HepG2 (cell line): ENCODE data around the gene SLITRK1. TPM values are rescaled to one million over a fixed set of nuclear protein-coding genes. Genes with fewer than 3 reads are reported as not detected.

Experiments used
- ATAC-seq: fragments of 200-7000 bp; cut with Tn5 transposase; 3 replicates; pipeline ENCODE4 v1.9.1; 2020; ENCODE audit warnings: mild to moderate bottlenecking, moderate library complexity
- BruUV-seq: library from RNA; stranded (reverse); fragments of 400-500 nt; replicated peaks from 2 replicates; lab custom pipeline; 2021; lab: Mats Ljungman, UMichigan
- CTCF ChIA-PET: fragments of 300-600 bp; formaldehyde crosslinking; extraction: SDS; loops from one replicate; lab custom pipeline; 2021; ENCODE audit warnings: low total read pairs, inconsistent platforms, low intra/inter-chr PET ratio; lab: Yijun Ruan, JAX
- POLR2A ChIA-PET: fragments of 350-600 bp; sonication (Branson Sonifier 250); formaldehyde crosslinking; loops from one replicate; lab custom pipeline; 2020; ENCODE audit warnings: antibody characterized with exemption, inconsistent platforms; lab: Yijun Ruan, JAX
- DNase-seq: peaks from one replicate; pipeline ENCODE4 v3.0.0-alpha.2; 2015; ENCODE audit warnings: low spot score
- FAIRE-seq: peaks from 3 replicates; lab custom pipeline; 2011; peaks lifted over from hg19 to GRCh38; lab: Jason Lieb, UNC
- H2AFZ ChIP-seq: one replicate; pipeline ENCODE4 v1.6.1; 2011; ENCODE audit warnings: low read length, inconsistent platforms
- H3K27ac ChIP-seq: fragments of 300-600 bp; 3 replicates; pipeline ENCODE4 v1.8.0; 2011; ENCODE audit warnings: mixed run types, mild to moderate bottlenecking, mixed read lengths, low read length, inconsistent platforms; ENCODE audit not compliant: insufficient read depth; ENCODE audit errors: extremely low read length
- H3K27me3 ChIP-seq, 2 experiments: fragments of 200-600 bp in 1 of 2; 2 replicates in 1 of 2; 3 replicates in 1 of 2; pipeline versions ENCODE4 v1.6.0 to v1.8.0; 2011; ENCODE audit warnings: low read length in 2 of 2, mild to moderate bottlenecking in 2 of 2, moderate library complexity in 2 of 2, inconsistent platforms in 1 of 2; ENCODE audit not compliant: insufficient read depth in 2 of 2, control insufficient read depth in 1 of 2
- H3K36me3 ChIP-seq, 2 experiments: fragments of 200-600 bp in 1 of 2; replicated peaks in 1 of 2; 2 replicates in 1 of 2; 3 replicates in 1 of 2; pipeline versions ENCODE4 v1.5.1 to v1.8.0; 2011; ENCODE audit warnings: low read length in 2 of 2, inconsistent platforms in 1 of 2; ENCODE audit not compliant: insufficient read depth in 2 of 2, control insufficient read depth in 1 of 2
- H3K4me1 ChIP-seq: 2 replicates; pipeline ENCODE4 v1.5.1; 2012; ENCODE audit warnings: low read length, inconsistent platforms; ENCODE audit not compliant: insufficient read depth
- H3K4me2 ChIP-seq: 2 replicates; pipeline ENCODE4 v1.6.0; 2011; ENCODE audit warnings: low read depth, low read length, inconsistent platforms
- H3K4me3 ChIP-seq, 3 experiments: fragments of 200-600 bp in 1 of 3; sonication (generic), shearing (Covaris generic) in 1 of 3; replicated peaks in 1 of 3; 2 replicates each; pipeline ENCODE4 v1.5.1; 2011 to 2016; ENCODE audit warnings: low read length in 3 of 3, inconsistent platforms in 2 of 3, low read depth in 2 of 3, mild to moderate bottlenecking in 2 of 3, control low read depth in 1 of 3, mixed read lengths in 1 of 3; ENCODE audit not compliant: insufficient read depth in 1 of 3
- H3K79me2 ChIP-seq: one replicate; pipeline ENCODE4 v1.6.1; 2011; ENCODE audit warnings: low read length, inconsistent platforms; ENCODE audit not compliant: insufficient read depth
- H3K9ac ChIP-seq: 2 replicates; pipeline ENCODE4 v1.6.0; 2011; ENCODE audit warnings: mild to moderate bottlenecking, low read depth, low read length, inconsistent platforms; ENCODE audit not compliant: insufficient read depth
- H3K9me3 ChIP-seq: 2 replicates; pipeline ENCODE4 v1.5.1; 2012; ENCODE audit warnings: mild to moderate bottlenecking, low read length
- H4K20me1 ChIP-seq: 2 replicates; pipeline ENCODE4 v1.6.0; 2011; ENCODE audit warnings: inconsistent platforms, mild to moderate bottlenecking, low read length, moderate library complexity; ENCODE audit not compliant: insufficient read depth
- CEBPB ChIP-seq: IDR thresholded peaks from 2 replicates; pipeline ENCODE4 v1.6.1; 2011; ENCODE audit warnings: low read depth, low read length, improper control_type of control experiment, borderline replicate concordance
- GTF2F1 ChIP-seq: fragments of 150-350 bp; IDR thresholded peaks from 2 replicates; pipeline ENCODE4 v1.6.1; 2014; ENCODE audit warnings: low read length
- HOXA5 ChIP-seq: sonication (generic); formaldehyde crosslinking; IDR thresholded peaks from 2 replicates; pipeline ENCODE4 v1.4.0; 2020; ENCODE audit warnings: missing genetic modification reagents
- IKZF5 ChIP-seq: IDR thresholded peaks from 2 replicates; pipeline ENCODE4 v1.6.1; 2018; ENCODE audit warnings: missing genetic modification reagents, mild to moderate bottlenecking, missing compliant biosample characterization
- KAT7 ChIP-seq: IDR thresholded peaks from 2 replicates; pipeline ENCODE4 v1.6.1; 2018; ENCODE audit warnings: borderline replicate concordance, missing compliant biosample characterization
- KAT8 ChIP-seq: IDR thresholded peaks from 2 replicates; pipeline ENCODE4 v1.6.1; 2016; ENCODE audit warnings: missing genetic modification reagents, missing compliant biosample characterization
- KLF11 ChIP-seq: IDR thresholded peaks from 2 replicates; pipeline ENCODE4 v1.6.1; 2016; ENCODE audit warnings: missing compliant biosample characterization
- MAFK ChIP-seq, 2 experiments: IDR thresholded peaks in 1 of 2; conservative IDR thresholded peaks in 1 of 2; 2 replicates each; pipeline ENCODE4 v1.6.1; 2011; ENCODE audit warnings: improper control_type of control experiment in 2 of 2, low read length in 2 of 2
- SCMH1 ChIP-seq: sonication (generic); formaldehyde crosslinking; IDR thresholded peaks from 2 replicates; pipeline ENCODE4 v1.9.0; 2021; ENCODE audit warnings: missing genetic modification reagents, mild to moderate bottlenecking, borderline replicate concordance
- SIX1 ChIP-seq: sonication (generic); formaldehyde crosslinking; IDR thresholded peaks from 2 replicates; pipeline ENCODE4 v1.4.0; 2020; ENCODE audit warnings: missing genetic modification reagents, borderline replicate concordance
- SPEN ChIP-seq: sonication (generic); formaldehyde crosslinking; IDR thresholded peaks from 2 replicates; pipeline ENCODE4 v1.5.1; 2020; ENCODE audit warnings: low read depth, mild to moderate bottlenecking, missing genetic modification reagents
- ZBTB42 ChIP-seq: sonication (generic); formaldehyde crosslinking; IDR thresholded peaks from 2 replicates; pipeline ENCODE4 v1.5.0; 2020; ENCODE audit warnings: mild to moderate bottlenecking, missing genetic modification reagents
- ZMYM3 ChIP-seq: sonication (generic); formaldehyde crosslinking; IDR thresholded peaks from 2 replicates; pipeline ENCODE4 v1.5.1; 2020; ENCODE audit warnings: mild to moderate bottlenecking, missing genetic modification reagents
- ZNF784 ChIP-seq: sonication (generic); formaldehyde crosslinking; IDR thresholded peaks from 2 replicates; pipeline ENCODE4 v1.5.1; 2020; ENCODE audit warnings: missing genetic modification reagents, mild to moderate bottlenecking, borderline replicate concordance
- ZNF788 ChIP-seq: sonication (generic); formaldehyde crosslinking; IDR thresholded peaks from 2 replicates; pipeline ENCODE4 v1.5.0; 2020; ENCODE audit warnings: mild to moderate bottlenecking, missing genetic modification reagents, borderline replicate concordance
- ZNF800 ChIP-seq: sonication (generic); formaldehyde crosslinking; IDR thresholded peaks from 2 replicates; pipeline ENCODE4 v1.4.0; 2020; ENCODE audit warnings: missing genetic modification reagents
- ZSCAN21 ChIP-seq: sonication (generic); formaldehyde crosslinking; IDR thresholded peaks from 2 replicates; pipeline ENCODE4 v1.8.0; 2022; ENCODE audit warnings: mild to moderate bottlenecking, missing genetic modification reagents, moderate library complexity, borderline replicate concordance
- ZSCAN22 ChIP-seq: sonication (generic); formaldehyde crosslinking; IDR thresholded peaks from 2 replicates; pipeline ENCODE4 v1.4.0; 2020; ENCODE audit warnings: mild to moderate bottlenecking, missing genetic modification reagents
- WGBS: methylation state at CpG from one replicate; pipeline ENCODE4 v1.1.6; 2017; ENCODE audit warnings: low lambda C conversion rate; 5-methylcytosine and 5-hydroxymethylcytosine counted together
- in situ Hi-C: cut with HindIII; loops from 2 replicates; pipeline ENCODE4 v1.10.0; 2017; ENCODE audit warnings: low pct_unique_long_range_greater_than_20kb; ENCODE audit not compliant: extremely low pct_ligation_motif_present
- intact Hi-C: fragments of 100-400 bp; cut with micrococcal nuclease; formaldehyde crosslinking; loops from one replicate; pipeline ENCODE4 v1.10.0; 2022; ENCODE audit not compliant: unreplicated experiment
- polyA plus RNA-seq, 8 experiments: library from polyadenylated mRNA; depleted of rRNA in 3 of 8; stranded (reverse) in 7 of 8; unstranded in 1 of 8; fragments of >200 nt; fragmentation: Illumina TruSeq in 4 of 8; extraction: Trizol in 4 of 8; gene quantifications; 2 replicates each; pipeline versions ENCODE4 v1.2.1 to v1.2.3, GENCODE V29; 2011 to 2016; ENCODE audit warnings: low read depth in 4 of 8, missing spikeins in 1 of 8, mixed read lengths in 1 of 8; ENCODE audit not compliant: insufficient read depth in 1 of 8
- total RNA-seq, 5 experiments: library from RNA; depleted of rRNA; stranded (reverse); fragments of >200 nt; fragmentation: Illumina TruSeq; extraction: Trizol; gene quantifications; 2 replicates each; pipeline ENCODE4 v1.2.3, GENCODE V29; 2016; ENCODE audit warnings: low read depth in 1 of 5

SLITRK1 gene
- total and polyA plus RNA-seq, 2 of the 13 experiments (the other 11 are each of a cell fraction or from before 2014, with no cell fraction given) = not detected

GRCh38 chr13:83853771-83854170 lies 28.5 kb downstream of the SLITRK1 start:
- ATAC-seq (no peak), FAIRE-seq (no peak), DNase-seq (no peak)
- Histone ChIP-seq H3K79me2 (no peaks in the 10 kb centered on the region), H2AFZ (no peak overlapping the region), H3K4me3 (no peak overlapping the region), H3K27ac (no peak overlapping the region), H4K20me1 (no peaks in the 10 kb centered on the region), H3K27me3 (no peaks in the 10 kb centered on the region), H3K4me2 (no peak overlapping the region), H3K36me3 (no peaks in the 10 kb centered on the region), H3K4me1 (no peaks in the 10 kb centered on the region), H3K9ac (no peak overlapping the region), H3K9me3 (no peaks in the 10 kb centered on the region)
- in situ Hi-C loops (no loop called here), intact Hi-C loops (no loop called here)
- no TSS peak for BruUV-seq
- TF ChIP-seq SIX1 (CRISPR knock-in tag) = no peak
- TF ChIP-seq MAFK (conservative IDR thresholded peaks at IDR 0.05 in 1 of 2, IDR thresholded peaks at IDR 0.05 in 1 of 2; ENCODE audit: low read length in 2 of 2) = no peak
- TF ChIP-seq ZNF788 (CRISPR knock-in tag) = no peak
- TF ChIP-seq ZSCAN22 (CRISPR knock-in tag) = no peak
- TF ChIP-seq ZBTB42 (CRISPR knock-in tag) = no peak
- no peak for TF ChIP-seq KAT7
- TF ChIP-seq ZNF800 (CRISPR knock-in tag) = no peak
- TF ChIP-seq SPEN = no peak
- no peak for TF ChIP-seq KLF11
- no peak for TF ChIP-seq HOXA5 (CRISPR knock-in tag)
- TF ChIP-seq IKZF5 (CRISPR knock-in tag) = no peak
- TF ChIP-seq CEBPB = no peak
- TF ChIP-seq GTF2F1 = no peak
- no peak for TF ChIP-seq KAT8 (CRISPR knock-in tag)
- no peak for TF ChIP-seq SCMH1 (CRISPR knock-in tag)
- TF ChIP-seq ZMYM3 (CRISPR knock-in tag) = no peak
- no peak for TF ChIP-seq ZNF784 (CRISPR knock-in tag)
- no peak for TF ChIP-seq ZSCAN21 (CRISPR knock-in tag)
- 15% methylated on average over 3 of the region's 3 CpGs for WGBS
- ChIA-PET CTCF (no interaction called here), POLR2A (no interaction called here)
